IMR-90 (cell line): ENCODE data around the gene NTM. TPM values are rescaled to one million over a fixed set of nuclear protein-coding genes. Genes with fewer than 3 reads are reported as not detected.

Experiments used
- ATAC-seq: fragments of 200-7000 bp; cut with Tn5 transposase; 2 replicates; pipeline ENCODE4 v1.9.1; 2020; ENCODE audit warnings: low read depth, mild to moderate bottlenecking, moderate library complexity
- BruUV-seq: library from RNA; stranded (reverse); fragments of 400-500 nt; replicated peaks from 2 replicates; lab custom pipeline; 2021; lab: Mats Ljungman, UMichigan
- CTCF ChIA-PET: fragments of 300-600 bp; formaldehyde crosslinking; extraction: SDS; loops from one replicate; lab custom pipeline; 2021; ENCODE audit warnings: antibody characterized with exemption; lab: Yijun Ruan, JAX
- POLR2A ChIA-PET: fragments of 300-600 bp; sonication (Branson Sonifier 250); formaldehyde crosslinking; loops from one replicate; lab custom pipeline; 2022; ENCODE audit warnings: antibody characterized with exemption; ENCODE audit not compliant: unreplicated experiment; lab: Charles Lee
- DNase-seq: peaks from one replicate; pipeline ENCODE4 v3.0.0; 2013
- H2AFZ ChIP-seq: replicated peaks from 2 replicates; pipeline ENCODE3; 2013; ENCODE audit warnings: low read length, mild to moderate bottlenecking; ENCODE audit not compliant: poor library complexity
- H2AK5ac ChIP-seq: 2 replicates; pipeline ENCODE4 v1.6.1; 2013; ENCODE audit warnings: low read depth, low read length, inconsistent platforms
- H2AK9ac ChIP-seq: replicated peaks from 2 replicates; pipeline ENCODE3; 2013; ENCODE audit warnings: mild to moderate bottlenecking, low read depth, low read length, moderate library complexity; ENCODE audit not compliant: poor library complexity
- H2BK120ac ChIP-seq: 2 replicates; pipeline ENCODE4 v1.6.1; 2013; ENCODE audit warnings: low read depth, low read length, inconsistent platforms
- H2BK15ac ChIP-seq: 3 replicates; pipeline ENCODE4 v1.6.1; 2013; ENCODE audit warnings: low read depth, low read length, inconsistent platforms
- H2BK20ac ChIP-seq: 2 replicates; pipeline ENCODE4 v1.6.1; 2013; ENCODE audit warnings: low read depth, mild to moderate bottlenecking, inconsistent platforms, low read length, moderate library complexity
- H2BK5ac ChIP-seq: 2 replicates; pipeline ENCODE4 v1.6.1; 2013; ENCODE audit warnings: mild to moderate bottlenecking, low read depth, low read length, inconsistent platforms; ENCODE audit not compliant: poor library complexity, severe bottlenecking
- H3K14ac ChIP-seq: replicated peaks from 2 replicates; pipeline ENCODE4 v1.6.1; 2013; ENCODE audit warnings: low read depth, low read length, inconsistent platforms
- H3K18ac ChIP-seq: 2 replicates; pipeline ENCODE4 v1.6.1; 2013; ENCODE audit warnings: low read depth, low read length, control low read depth
- H3K23ac ChIP-seq: 2 replicates; pipeline ENCODE4 v1.6.1; 2013; ENCODE audit warnings: low read depth, low read length, inconsistent platforms
- H3K27ac ChIP-seq: 2 replicates; pipeline ENCODE4 v1.5.1; 2013; ENCODE audit warnings: mild to moderate bottlenecking, control low read depth, low read length; ENCODE audit not compliant: insufficient read depth
- H3K27me3 ChIP-seq: 2 replicates; pipeline ENCODE4 v1.6.1; 2013; ENCODE audit warnings: low read length; ENCODE audit not compliant: control insufficient read depth, insufficient read depth
- H3K36me3 ChIP-seq: 2 replicates; pipeline ENCODE4 v1.6.1; 2013; ENCODE audit warnings: low read length, mixed read lengths; ENCODE audit not compliant: control insufficient read depth, insufficient read depth
- H3K4ac ChIP-seq: 2 replicates; pipeline ENCODE4 v1.6.1; 2013; ENCODE audit warnings: low read depth, low read length, inconsistent platforms
- H3K4me1 ChIP-seq: 2 replicates; pipeline ENCODE4 v1.6.1; 2013; ENCODE audit warnings: low read length, mixed read lengths; ENCODE audit not compliant: control insufficient read depth, insufficient read depth
- H3K4me2 ChIP-seq: 2 replicates; pipeline ENCODE4 v1.6.1; 2013; ENCODE audit warnings: low read depth, mild to moderate bottlenecking, control low read depth, low read length, moderate library complexity
- H3K4me3 ChIP-seq: 2 replicates; pipeline ENCODE4 v1.5.1; 2013; ENCODE audit warnings: low read depth, mild to moderate bottlenecking, control low read depth, low read length, moderate library complexity; ENCODE audit not compliant: insufficient read depth
- H3K56ac ChIP-seq: 2 replicates; pipeline ENCODE4 v1.6.1; 2013; ENCODE audit warnings: low read length, inconsistent platforms; ENCODE audit not compliant: insufficient read depth; ENCODE audit errors: extremely low read depth
- H3K79me1 ChIP-seq, 2 experiments: 2 replicates each; pipeline ENCODE4 v1.6.1; 2013; ENCODE audit warnings: low read length in 2 of 2, inconsistent platforms in 1 of 2, low read depth in 1 of 2
- H3K9ac ChIP-seq: 2 replicates; pipeline ENCODE4 v1.6.1; 2013; ENCODE audit warnings: low read depth, low read length, control low read depth
- H3K9me1 ChIP-seq: 2 replicates; pipeline ENCODE4 v1.6.1; 2013; ENCODE audit warnings: low read length, inconsistent platforms; ENCODE audit not compliant: insufficient read depth
- H3K9me3 ChIP-seq: 2 replicates; pipeline ENCODE4 v1.6.1; 2013; ENCODE audit warnings: low read length; ENCODE audit not compliant: control insufficient read depth, insufficient read depth
- H4K20me1 ChIP-seq: 2 replicates; pipeline ENCODE4 v1.6.1; 2013; ENCODE audit warnings: low read length, inconsistent platforms; ENCODE audit not compliant: insufficient read depth
- H4K5ac ChIP-seq: 2 replicates; pipeline ENCODE4 v1.6.1; 2013; ENCODE audit warnings: mild to moderate bottlenecking, low read depth, low read length, control low read depth
- H4K8ac ChIP-seq, 2 experiments: 2 replicates each; pipeline ENCODE4 v1.6.1; 2013; ENCODE audit warnings: low read depth in 2 of 2, low read length in 2 of 2, control low read depth in 1 of 2, inconsistent platforms in 1 of 2
- H4K91ac ChIP-seq: 2 replicates; pipeline ENCODE4 v1.6.1; 2013; ENCODE audit warnings: low read depth, low read length, inconsistent platforms; ENCODE audit not compliant: insufficient read depth
- BHLHE40 ChIP-seq: fragments of 150-350 bp; IDR thresholded peaks from 2 replicates; pipeline ENCODE4 v1.6.1; 2016; ENCODE audit warnings: mild to moderate bottlenecking, low read depth, low read length
- CTCF ChIP-seq: conservative IDR thresholded peaks from 2 replicates; pipeline ENCODE4 v1.5.1; 2012; ENCODE audit warnings: mild to moderate bottlenecking, low read depth, low read length, improper control_type of control experiment
- WGBS, 2 experiments: methylation state at CpG; one replicate each; pipeline versions ENCODE4 v1.1.5 to v1.1.7; 2013; ENCODE audit warnings: missing lambda C conversion rate in 2 of 2; ENCODE audit not compliant: insufficient read length in 1 of 2; ENCODE audit errors: extremely low coverage in 2 of 2; 5-methylcytosine and 5-hydroxymethylcytosine counted together
- dilution Hi-C: fragments of 300-500 bp; cut with HindIII; formaldehyde crosslinking; loops from one replicate; pipeline ENCODE4 v1.14.3; 2018; ENCODE audit warnings: low sequenced_read_pairs; ENCODE audit not compliant: unreplicated experiment
- in situ Hi-C: fragments of 300-500 bp; cut with MboI; formaldehyde crosslinking; loops from 3 replicates; pipeline ENCODE4 v1.14.3; 2019; ENCODE audit warnings: low sequenced_read_pairs, inconsistent platforms, mixed read lengths
- intact Hi-C: fragments of 100-400 bp; cut with micrococcal nuclease; formaldehyde crosslinking; loops from 2 replicates; pipeline ENCODE4 v1.10.0; 2022
- polyA plus RNA-seq, 3 experiments: library from polyadenylated mRNA; depleted of rRNA; stranded (reverse); fragments of >200 nt; gene quantifications; 2 replicates each; pipeline ENCODE4 v1.2.3, GENCODE V29; 2012; ENCODE audit warnings: low replicate concordance in 1 of 3
- total RNA-seq: library from RNA; depleted of rRNA; stranded (reverse); fragments of >200 nt; gene quantifications from 2 replicates; pipeline ENCODE4 v1.2.3, GENCODE V29; 2012

The NTM gene
- total and polyA plus RNA-seq, 2 of the 4 experiments (the other 2 are of a cell fraction): 19.5 to 25.5 TPM

- Histone ChIP-seq H4K20me1 (no peaks in the 10 kb centered on the region), H2BK15ac (no peak overlapping the region), H3K9ac (no peak overlapping the region), H3K4me3 (no peak overlapping the region), H2BK20ac (no peak overlapping the region), H2BK120ac (no peak overlapping the region), H3K27me3 (peaks cover 32% of the 10 kb centered on the region), H2AK5ac (no peak overlapping the region), H3K14ac (no peak overlapping the region), H3K9me3 (no peaks in the 10 kb centered on the region), H3K4me1 (peaks cover 5% of the 10 kb centered on the region), H3K4me2 (no peak overlapping the region), H4K8ac (no peak overlapping the region), H3K79me1 (no peaks in the 10 kb centered on the region), H4K5ac (no peak overlapping the region), H3K23ac (no peak overlapping the region), H3K9me1 (peaks cover 4% of the 10 kb centered on the region; the same call in 1 of the 2 replicates), H3K27ac (no peak overlapping the region), H3K18ac (no peak overlapping the region), H3K36me3 (no peaks in the 10 kb centered on the region), H2BK5ac (no peak overlapping the region), H3K56ac (no peak overlapping the region), H4K91ac (no peak overlapping the region), H2AFZ (no peak overlapping the region), H2AK9ac (no peak overlapping the region), H3K4ac (no peak overlapping the region)
- ATAC-seq (no peak), DNase-seq (no peak)
- POLR2A ChIA-PET: no interaction called here
- intact Hi-C loops: no loop called here
- BruUV-seq: no TSS peak
- in situ Hi-C loops: no loop called here
- dilution Hi-C loops: no loop called here
- WGBS, 2 experiments: no CpG with 5 or more reads among the region's 4 CpGs
- CTCF ChIA-PET: no interaction called here
- TF ChIP-seq CTCF: no peak
- TF ChIP-seq BHLHE40: peak; percentile 37; the same call in 1 of the 2 replicates
These were observed 364.5 kb downstream of the NTM start for GRCh38 chr11:131734871-131735270.
